ENCODE data around the gene SPATA31D4. TPM values are rescaled to one million over a fixed set of nuclear protein-coding genes. Genes with fewer than 3 reads are reported as not detected.

Gene SPATA31D4
- total RNA-seq, 2 experiments from 2014 or later: not detected

DNA sequence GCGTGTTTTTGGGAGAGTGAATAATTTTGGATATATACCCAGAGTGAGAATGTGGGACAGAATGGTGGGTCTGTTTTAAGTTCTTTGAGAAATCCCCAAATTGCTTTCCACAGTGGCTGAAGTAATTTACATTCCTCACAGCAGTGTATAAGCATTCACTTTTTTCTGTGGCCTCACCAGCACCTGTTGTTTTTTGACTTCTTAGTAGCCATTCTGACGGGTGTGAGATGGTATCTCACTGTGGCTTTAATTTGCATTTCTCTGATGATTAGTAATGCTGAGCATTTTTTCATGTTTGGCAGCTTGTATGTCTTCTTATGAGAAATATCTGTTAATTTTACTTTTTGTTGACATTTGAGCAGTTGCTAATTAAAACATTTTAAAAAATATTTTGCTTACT lies 51.0 kb downstream of the SPATA31D4 start:
- ATAC-seq (no peak), DNase-seq (no peak)
- Mint-ChIP-seq H3K4me1 (no peaks in the 10 kb centered on the region), H3K36me3 (no peaks in the 10 kb centered on the region), H3K27me3 (no peaks in the 10 kb centered on the region), H3K4me3 (no peak overlapping the region), H3K27ac (no peak overlapping the region), H3K9me3 (ENCODE audit: low read depth) (peaks cover 7% of the 10 kb centered on the region)
- CTCF ChIA-PET: no interaction called here

DNA sequence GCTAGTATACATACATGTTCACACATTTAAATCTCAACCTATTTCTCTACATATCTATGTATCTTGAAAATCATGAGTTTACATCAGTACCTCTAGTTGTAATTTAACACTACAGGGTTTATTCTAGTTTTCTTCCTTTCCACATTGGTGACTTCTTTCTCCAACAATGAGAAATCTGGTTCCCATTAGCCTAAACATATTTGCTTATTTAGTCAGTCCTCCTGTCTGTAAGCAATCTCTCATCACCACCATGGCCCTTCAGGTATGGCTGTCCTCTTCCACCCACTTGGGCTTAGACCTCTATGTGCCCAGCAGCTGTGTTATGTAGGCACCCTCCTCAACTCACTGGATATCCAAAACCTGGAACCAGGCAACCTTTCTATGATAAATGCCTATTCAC lies 52.3 kb downstream of the SPATA31D4 start:
- ATAC-seq (no peak), DNase-seq (no peak)
- H3K36me3 Mint-ChIP-seq: no peaks in the 10 kb centered on the region
- no peak overlapping the region for H3K4me3 Mint-ChIP-seq
- H3K27me3 Mint-ChIP-seq: no peaks in the 10 kb centered on the region
- CTCF ChIA-PET: no interaction called here
- peaks cover 5% of the 10 kb centered on the region for H3K9me3 Mint-ChIP-seq (ENCODE audit: low read depth)
- no peaks in the 10 kb centered on the region for H3K4me1 Mint-ChIP-seq
- no peak overlapping the region for H3K27ac Mint-ChIP-seq

DNA sequence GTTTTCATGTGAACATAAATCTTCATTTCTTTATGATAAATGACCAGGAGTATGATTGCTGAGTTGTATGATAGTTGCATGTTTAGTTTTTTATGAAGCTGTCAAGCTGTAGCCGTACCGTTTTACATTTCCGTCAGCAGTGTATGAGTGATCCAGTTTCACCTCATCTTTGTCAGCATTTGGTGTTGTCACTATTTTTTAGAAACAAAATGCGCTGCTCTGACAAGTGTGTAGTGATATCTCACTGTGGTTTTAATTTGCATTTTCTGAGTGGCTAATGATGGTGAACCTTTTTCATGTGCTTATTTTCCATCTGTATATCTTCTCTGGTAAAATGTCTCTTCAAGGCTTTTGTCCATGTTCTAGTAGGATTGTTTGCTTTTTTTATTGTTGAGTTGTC lies 53.7 kb downstream of the SPATA31D4 start:
- CTCF ChIA-PET: no interaction called here

More for the DNA sequence above, 53.7 kb downstream of the SPATA31D4 start:
- Mint-ChIP-seq H3K27ac (no peak overlapping the region), H3K27me3 (no peaks in the 10 kb centered on the region), H3K4me3 (no peak overlapping the region), H3K4me1 (no peaks in the 10 kb centered on the region), H3K36me3 (no peaks in the 10 kb centered on the region), H3K9me3 (ENCODE audit: low read depth) (peaks cover 5% of the 10 kb centered on the region)
- DNase-seq: no peak
- no peak for ATAC-seq

Other genes starting within 250 kb of the SPATA31D4 start
- gene TLE1, start 238.9 kb upstream of the SPATA31D4 start, total RNA-seq: under 1 TPM; 0.41 to 0.42 TPM
- gene SPATA31D3, start 15.1 kb downstream of the SPATA31D4 start, total RNA-seq: not detected
- gene SPATA31D1, start 60.3 kb downstream of the SPATA31D4 start, total RNA-seq: not detected

Measured in activated CD8-positive, alpha-beta memory T cell treated with anti-CD3 and anti-CD28 coated beads, Interleukin-2, amount 10 ng/mL, durations not matched to agents 7 days and 5 days (primary cell).